GM23338 (cell line): ENCODE results near the gene CPNE4.

ENCODE experiments used
- CREB1 ChIP-seq: fragments of 250-450 bp; sonication (Bioruptor Pico); IDR thresholded peaks from 2 replicates; pipeline ENCODE4 v1.5.0; 2020; ENCODE audit warnings: low read depth, mild to moderate bottlenecking, moderate library complexity
- CTCF ChIP-seq, 2 experiments: fragments of 200-600 bp in 1 of 2; sonication (generic) in 1 of 2; conservative IDR thresholded peaks; 2 replicates each; pipeline versions ENCODE4 v1.5.1 to v1.6.1; 2016 to 2017; ENCODE audit warnings: antibody characterized with exemption in 2 of 2, low read depth in 2 of 2, mild to moderate bottlenecking in 2 of 2, moderate library complexity in 1 of 2
- ETS1 ChIP-seq: IDR thresholded peaks from 2 replicates; pipeline ENCODE4 v1.6.1; 2016; ENCODE audit warnings: antibody characterized with exemption
- EZH2 ChIP-seq: fragments of 200-600 bp; sonication (generic); IDR thresholded peaks from one replicate; pipeline ENCODE4 v1.8.0; 2017; ENCODE audit warnings: antibody characterized with exemption, mild to moderate bottlenecking, low read depth; ENCODE audit not compliant: unreplicated experiment
- EZH2phosphoT487 ChIP-seq: fragments of 200-600 bp; sonication (generic); IDR thresholded peaks from one replicate; pipeline ENCODE4 v1.8.1; 2018; ENCODE audit warnings: antibody characterized with exemption; ENCODE audit not compliant: unreplicated experiment
- JUNB ChIP-seq: IDR thresholded peaks from one replicate; pipeline ENCODE4 v1.6.1; 2016; ENCODE audit warnings: antibody characterized with exemption; ENCODE audit not compliant: unreplicated experiment
- NANOG ChIP-seq: IDR thresholded peaks from 2 replicates; pipeline ENCODE4 v1.6.1; 2016; ENCODE audit warnings: antibody characterized with exemption, borderline replicate concordance
- POLR2AphosphoS5 ChIP-seq: IDR thresholded peaks from 2 replicates; pipeline ENCODE4 v1.6.1; 2016; ENCODE audit warnings: antibody characterized with exemption, low read depth
- REST ChIP-seq: IDR thresholded peaks from one replicate; pipeline ENCODE4 v1.6.1; 2018; ENCODE audit warnings: antibody characterized with exemption; ENCODE audit not compliant: unreplicated experiment
- STAT1 ChIP-seq: IDR thresholded peaks from one replicate; pipeline ENCODE4 v1.6.1; 2016; ENCODE audit warnings: antibody characterized with exemption; ENCODE audit not compliant: unreplicated experiment
- ZNF114 ChIP-seq: fragments of 250-450 bp; sonication (Bioruptor Pico); IDR thresholded peaks from 2 replicates; pipeline ENCODE4 v1.5.0; 2020; ENCODE audit warnings: mild to moderate bottlenecking, moderate library complexity
- ZNF331 ChIP-seq: fragments of 250-450 bp; sonication (Bioruptor Pico); IDR thresholded peaks from 2 replicates; pipeline ENCODE4 v1.5.0; 2020; ENCODE audit warnings: low read depth, mild to moderate bottlenecking, moderate library complexity
- ZNF462 ChIP-seq: fragments of 250-450 bp; sonication (Bioruptor Pico); IDR thresholded peaks from 2 replicates; pipeline ENCODE4 v1.5.0; 2020; ENCODE audit warnings: mild to moderate bottlenecking, moderate library complexity

- TF ChIP-seq EZH2 (no peak), CTCF (conservative IDR thresholded peaks at IDR 0.05; ENCODE audit: low read depth in 2 of 2) (peak; percentile 86 to 95), ETS1 (no peak), POLR2AphosphoS5 (no peak), REST (no peak), CREB1 (no peak), JUNB (no peak), ZNF331 (CRISPR knock-in tag) (no peak), EZH2phosphoT487 (no peak), STAT1 (no peak), NANOG (no peak), ZNF114 (CRISPR knock-in tag) (no peak), ZNF462 (no peak)
These were observed 239.9 kb downstream of the CPNE4 start for GRCh38 chr3:131794766-131795388.
